ENCODE data around the gene GABPB1.

GRCh38 chr15:50234764-50235163 lies 120.2 kb downstream of the GABPB1 start:
- TF ChIP-seq, protein P1, sequence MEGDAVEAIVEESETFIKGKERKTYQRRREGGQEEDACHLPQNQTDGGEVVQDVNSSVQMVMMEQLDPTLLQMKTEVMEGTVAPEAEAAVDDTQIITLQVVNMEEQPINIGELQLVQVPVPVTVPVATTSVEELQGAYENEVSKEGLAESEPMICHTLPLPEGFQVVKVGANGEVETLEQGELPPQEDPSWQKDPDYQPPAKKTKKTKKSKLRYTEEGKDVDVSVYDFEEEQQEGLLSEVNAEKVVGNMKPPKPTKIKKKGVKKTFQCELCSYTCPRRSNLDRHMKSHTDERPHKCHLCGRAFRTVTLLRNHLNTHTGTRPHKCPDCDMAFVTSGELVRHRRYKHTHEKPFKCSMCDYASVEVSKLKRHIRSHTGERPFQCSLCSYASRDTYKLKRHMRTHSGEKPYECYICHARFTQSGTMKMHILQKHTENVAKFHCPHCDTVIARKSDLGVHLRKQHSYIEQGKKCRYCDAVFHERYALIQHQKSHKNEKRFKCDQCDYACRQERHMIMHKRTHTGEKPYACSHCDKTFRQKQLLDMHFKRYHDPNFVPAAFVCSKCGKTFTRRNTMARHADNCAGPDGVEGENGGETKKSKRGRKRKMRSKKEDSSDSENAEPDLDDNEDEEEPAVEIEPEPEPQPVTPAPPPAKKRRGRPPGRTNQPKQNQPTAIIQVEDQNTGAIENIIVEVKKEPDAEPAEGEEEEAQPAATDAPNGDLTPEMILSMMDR (IDR thresholded peaks at IDR 0.05; ENCODE audit: poor library complexity): no peak
- TF ChIP-seq EZH2 (IDR thresholded peaks at IDR 0.05; ENCODE audit: borderline replicate concordance) (no peak), EZH2phosphoT487 (IDR thresholded peaks at IDR 0.05; ENCODE audit: low read depth, severe bottlenecking, unreplicated experiment) (no peak)
